Stimulated activated CD4-positive, alpha-beta T cell treated with anti-CD3 and anti-CD28 coated beads, Interleukin-12 subunit alpha, Interleukin-12 subunit beta, amount 100 ng/mL, for 24 hours (primary cell): ENCODE data around the gene HOXB3.
A peak's percentile ranks its signal among the peaks of the same experiment; 100 is the strongest.

Experiments
- DNase-seq, 2 experiments: peaks; one replicate each; pipeline ENCODE4 v3.0.0-alpha.2; 2020; ENCODE audit warnings: low read depth in 2 of 2

HOXB3 gene

DNA sequence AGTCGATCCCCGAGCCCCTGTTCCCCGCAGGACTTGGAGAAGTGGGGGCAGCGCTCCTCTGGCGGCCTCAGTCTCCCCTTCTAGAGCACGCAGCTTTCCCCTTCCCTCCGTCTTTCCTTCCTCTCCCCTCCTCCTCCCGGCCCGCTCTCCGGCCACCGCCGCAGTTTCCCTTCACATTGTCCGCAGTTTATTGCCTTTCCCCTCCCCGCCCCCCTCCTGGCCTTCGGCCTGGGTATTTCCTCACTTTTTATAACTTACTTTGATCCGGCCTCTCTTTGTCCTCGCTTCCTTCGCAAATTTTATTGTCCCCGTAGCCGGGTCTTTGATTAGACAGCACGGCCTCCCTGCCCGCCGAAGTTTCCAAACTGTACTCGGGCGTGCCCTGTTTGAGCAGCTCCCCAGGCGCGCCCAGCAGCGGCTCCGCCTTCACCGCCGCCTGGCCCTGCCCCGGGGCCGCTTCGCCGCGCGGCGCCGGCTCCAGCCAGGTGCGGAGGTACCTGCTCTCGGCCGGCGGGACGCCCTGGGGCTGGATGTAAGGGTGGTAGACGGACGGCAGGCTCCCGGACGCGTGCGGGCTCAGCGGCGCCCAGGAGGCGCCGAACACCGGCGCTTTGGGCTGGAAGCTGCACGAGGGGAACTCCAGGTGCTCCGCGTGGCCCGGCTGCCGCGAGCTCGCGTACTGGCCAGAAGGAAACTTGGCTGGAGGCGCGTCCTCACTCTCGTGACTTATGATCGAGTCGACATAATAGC, 35.6 kb upstream of the HOXB3 start:
- peak in 1 of 2 experiments; percentile 29 for DNase-seq

GRCh38 chr17:48624544-48625494, 34.8 kb upstream of the HOXB3 start:
- no peak for DNase-seq

- DNase-seq, result no peak
Observed at GRCh38 chr17:48624118-48624517, 34.1 kb upstream of the HOXB3 start.

DNA sequence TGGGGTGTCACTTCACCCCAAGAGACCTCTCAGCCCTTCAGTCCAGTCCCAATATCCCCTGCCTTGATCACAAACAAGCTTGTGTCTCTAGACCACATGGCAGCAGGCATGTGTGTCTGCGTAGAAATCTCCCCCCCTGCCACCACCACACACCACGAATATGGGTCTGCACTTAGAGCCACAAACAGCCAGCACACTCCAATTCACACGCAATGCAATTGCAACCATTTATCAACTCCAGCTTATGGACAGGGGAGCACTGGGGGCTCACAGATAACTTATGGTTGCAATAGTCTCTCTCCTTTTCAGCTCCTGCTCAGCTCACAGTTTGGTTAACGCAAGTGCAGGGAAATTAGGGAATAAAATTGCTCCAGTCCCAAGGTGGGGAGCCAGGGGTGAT, 33.5 kb upstream of the HOXB3 start:
- no peak for DNase-seq

DNA sequence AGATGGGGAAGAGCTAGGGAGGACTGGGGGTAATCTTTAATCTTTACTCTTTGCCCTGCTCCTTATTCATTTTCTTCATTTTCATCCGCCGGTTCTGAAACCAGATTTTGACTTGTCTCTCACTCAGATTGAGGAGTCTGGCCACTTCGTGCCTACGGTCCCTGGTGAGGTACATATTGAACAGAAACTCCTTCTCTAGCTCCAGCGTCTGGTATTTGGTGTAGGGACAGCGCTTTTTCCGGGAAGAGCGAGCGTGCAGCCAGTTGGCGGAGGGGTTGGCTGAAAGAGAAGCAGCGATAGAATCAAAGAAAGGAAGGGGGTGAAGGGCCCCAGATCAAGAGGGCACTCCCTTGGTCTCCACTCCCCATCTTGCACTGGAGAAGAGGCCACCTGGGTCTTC, 32.8 kb upstream of the HOXB3 start:
- no peak for DNase-seq

- no peak for DNase-seq
Observed at GRCh38 chr17:48621410-48622392, 31.7 kb upstream of the HOXB3 start.

DNA sequence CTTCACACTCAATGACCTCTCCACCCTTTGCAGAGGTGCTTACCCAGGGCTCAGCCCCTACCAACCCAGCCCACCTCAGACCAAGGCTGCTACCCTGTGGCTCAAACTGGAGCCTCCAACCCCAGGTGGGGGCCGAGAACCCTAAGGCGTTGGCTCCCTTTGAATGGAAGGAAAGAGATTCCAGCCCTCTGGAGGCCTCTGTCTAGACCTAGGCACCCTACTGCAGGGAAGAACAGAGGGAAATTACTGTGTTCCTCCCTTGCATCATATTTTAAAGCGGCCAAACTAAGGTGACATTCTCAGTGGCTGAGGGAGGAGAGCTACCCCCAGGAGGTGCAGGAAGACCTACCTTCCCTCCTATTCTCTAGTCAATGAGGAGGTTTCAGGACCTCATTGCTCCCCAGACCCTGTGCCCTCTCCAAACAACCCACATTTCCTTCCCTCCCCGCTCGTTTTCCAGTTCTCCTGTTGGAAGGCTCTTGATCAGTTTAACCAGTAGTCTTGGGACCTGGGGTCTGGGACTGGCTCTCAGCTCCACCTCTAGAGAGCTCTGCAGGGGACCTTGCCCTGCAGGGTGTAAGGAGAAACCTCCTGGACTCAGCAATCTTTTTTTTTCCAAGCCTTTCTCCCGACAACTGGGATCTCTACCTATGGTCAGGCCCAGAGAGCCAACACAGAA, 30.6 kb upstream of the HOXB3 start:
- DNase-seq, result no peak

- no peak for DNase-seq
Observed at GRCh38 chr17:48619826-48620449, 29.9 kb upstream of the HOXB3 start.

GRCh38 chr17:48618256-48618896, 28.3 kb upstream of the HOXB3 start:
- DNase-seq, result peak; percentile 67 to 81

GRCh38 chr17:48617471-48618255, 27.6 kb upstream of the HOXB3 start:
- DNase-seq, result no peak

- DNase-seq, result no peak
Observed at GRCh38 chr17:48616717-48617470, 26.9 kb upstream of the HOXB3 start.

DNA sequence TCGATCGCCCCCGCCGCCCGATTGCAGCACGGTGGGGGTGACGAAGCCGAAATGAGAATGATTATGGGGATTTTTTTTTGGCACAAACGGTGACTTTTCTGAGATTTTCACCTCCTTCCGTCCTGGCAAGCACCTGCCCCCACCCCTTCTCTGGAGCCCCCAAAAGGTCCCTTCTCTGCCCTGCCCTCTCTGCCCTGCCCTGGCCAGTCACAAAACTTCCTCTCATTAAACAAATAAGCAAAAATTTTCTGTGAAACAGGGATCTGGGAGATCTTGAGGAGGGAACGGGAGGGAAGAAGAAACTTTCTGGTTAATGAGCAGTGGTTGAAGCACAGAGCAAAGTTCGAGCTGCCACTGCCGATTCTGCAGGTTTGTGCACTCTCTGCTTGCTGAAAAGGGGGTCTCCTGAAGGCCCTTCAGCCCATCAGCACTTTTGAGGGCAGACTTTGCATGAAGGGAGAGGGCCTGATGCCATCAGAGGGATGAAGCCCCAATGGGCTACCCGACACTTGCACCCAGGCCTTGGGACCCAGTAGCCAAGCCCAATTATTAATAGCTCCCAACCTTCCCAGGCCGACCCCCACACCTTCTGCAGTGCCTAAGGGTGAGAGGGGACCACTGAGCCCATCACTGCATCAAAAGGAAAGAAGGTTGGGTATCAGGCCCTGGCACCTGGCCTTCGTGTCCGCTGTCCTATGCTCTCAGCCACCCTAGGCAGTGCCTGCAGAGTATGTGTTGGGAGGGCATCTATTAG, 26.1 kb upstream of the HOXB3 start:
- no peak for DNase-seq

DNA sequence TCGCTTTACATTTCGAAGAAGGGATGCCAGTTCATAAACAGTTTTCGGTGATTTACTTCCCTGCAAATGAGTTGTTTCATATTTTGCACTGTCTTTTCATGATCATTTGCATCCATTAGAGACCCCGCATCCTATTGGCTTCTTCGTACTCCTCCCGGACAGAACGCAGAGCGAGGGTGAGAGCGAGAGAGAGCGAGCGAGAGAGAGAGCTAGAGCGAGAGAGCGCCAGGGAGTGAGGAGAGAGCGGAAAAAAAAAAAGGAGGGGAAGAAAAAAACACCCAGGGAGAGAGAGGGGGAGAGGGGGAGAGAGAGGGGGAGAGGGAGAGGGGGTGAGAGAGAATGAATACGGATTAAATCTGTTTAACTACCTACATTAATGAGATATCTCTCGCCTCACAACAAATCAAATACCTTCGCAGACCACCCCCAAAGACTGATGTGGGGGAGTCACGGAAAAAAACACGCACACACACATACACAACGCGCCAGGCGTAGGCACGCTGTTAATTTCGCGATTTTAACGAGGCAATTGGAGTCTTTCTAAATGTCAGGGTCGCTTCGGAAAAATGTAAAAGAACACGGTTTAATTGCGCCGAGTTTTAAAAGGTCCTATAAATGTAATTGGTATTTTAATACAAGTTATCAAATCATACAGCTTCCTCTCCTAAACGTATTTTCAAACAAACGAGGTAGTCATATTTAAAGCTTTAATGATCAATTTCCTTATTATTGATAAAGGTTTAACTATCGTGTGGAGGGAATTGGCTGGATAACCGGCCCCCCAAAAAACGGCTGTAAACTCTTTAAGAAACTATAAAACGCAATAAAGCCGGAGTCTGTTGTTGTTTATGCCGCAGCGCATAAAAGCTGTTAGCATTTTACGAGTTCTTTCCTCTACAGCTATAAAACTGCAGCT, 25.3 kb upstream of the HOXB3 start, which contains the start of gene HOXB8:
Gene HOXB8 (minus strand): TSS at position 246 of the 916 bp plus-strand sequence. CDS start 588 bp downstream, outside the sequence.
- no peak for DNase-seq

GRCh38 chr17:48613862-48614694, 24.0 kb upstream of the HOXB3 start:
- DNase-seq, result no peak

DNA sequence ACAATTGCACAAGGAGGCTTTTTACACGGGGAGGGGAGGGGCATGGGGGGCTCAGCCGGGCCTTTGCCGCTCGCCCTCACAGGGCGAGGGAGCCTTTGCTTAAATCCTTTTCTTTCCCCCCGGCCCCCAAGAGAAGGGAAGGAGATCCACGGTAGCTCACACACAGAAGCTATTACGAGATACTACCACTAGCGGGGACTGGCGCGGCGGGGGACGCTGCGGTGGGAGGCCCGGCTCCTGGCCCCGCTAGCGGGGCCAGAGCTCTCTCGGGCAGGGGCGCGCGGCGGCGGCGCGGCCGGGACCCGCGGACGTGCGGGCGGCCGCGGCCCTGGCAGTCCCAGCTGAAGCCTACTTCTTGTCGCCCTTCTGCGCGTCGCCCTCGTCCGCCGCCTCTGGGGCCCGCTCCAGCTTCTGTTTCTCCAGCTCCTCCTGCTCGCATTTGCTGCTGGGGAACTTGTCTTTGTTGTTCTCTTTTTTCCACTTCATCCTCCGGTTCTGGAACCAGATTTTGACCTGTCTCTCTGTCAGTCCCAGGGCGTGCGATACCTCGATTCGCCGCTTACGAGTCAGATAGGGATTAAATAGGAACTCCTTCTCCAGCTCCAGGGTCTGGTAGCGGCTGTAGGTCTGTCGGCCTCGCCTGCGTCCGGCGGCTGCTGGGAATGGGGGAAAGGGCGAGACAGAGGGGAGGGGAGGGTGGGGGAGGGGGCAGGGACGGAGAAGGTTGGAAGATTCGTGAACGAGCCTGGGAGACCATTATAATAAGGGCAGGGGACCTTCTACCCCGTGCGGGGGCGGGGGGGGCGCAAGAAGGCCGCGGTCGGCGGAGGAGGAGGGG, 23.0 kb upstream of the HOXB3 start:
- no peak for DNase-seq
